Common myeloid progenitor, CD34-positive (primary cell): Measurements from ENCODE around the gene CDK14.

Experiments
- CTCF ChIA-PET: fragments of 350-600 bp; sonication (Branson Sonifier 250); formaldehyde crosslinking; loops from one replicate; lab custom pipeline; 2021; ENCODE audit warnings: antibody characterized with exemption; lab: Charles Lee
- POLR2A ChIA-PET: fragments of 350-600 bp; sonication (Branson Sonifier 250); formaldehyde crosslinking; loops from one replicate; lab custom pipeline; 2021; ENCODE audit warnings: antibody characterized with exemption; lab: Charles Lee
- DNase-seq, 3 donors: peaks; one replicate each; pipeline versions ENCODE4 v3.0.0 to v3.0.0-alpha.2; 2013
- H3K27ac ChIP-seq, 2 experiments: 1 replicate in 1 of 2; 2 replicates in 1 of 2; pipeline ENCODE4 v1.7.0; 2013; ENCODE audit warnings: inconsistent platforms in 2 of 2, low read length in 2 of 2, mild to moderate bottlenecking in 2 of 2, low read depth in 1 of 2, moderate library complexity in 1 of 2; ENCODE audit not compliant: severe bottlenecking in 2 of 2, insufficient read depth in 1 of 2, poor library complexity in 1 of 2
- H3K27me3 ChIP-seq, 5 experiments: replicated peaks in 2 of 5; 1 replicate in 3 of 5; 2 replicates in 2 of 5; pipeline versions ENCODE4 v1.6.1 to v1.7.0; 2013; ENCODE audit warnings: low read length in 4 of 5, mild to moderate bottlenecking in 2 of 5, moderate library complexity in 2 of 5, inconsistent platforms in 1 of 5; ENCODE audit not compliant: insufficient read depth in 5 of 5, control insufficient read depth in 4 of 5
- H3K36me3 ChIP-seq, 4 experiments: 1 replicate in 2 of 4; 2 replicates in 2 of 4; pipeline versions ENCODE4 v1.6.1 to v1.7.0; 2013; ENCODE audit warnings: low read length in 3 of 4, control low read depth in 1 of 4, mild to moderate bottlenecking in 1 of 4; ENCODE audit not compliant: control insufficient read depth in 4 of 4, insufficient read depth in 4 of 4
- H3K4me1 ChIP-seq, 4 experiments: 1 replicate in 3 of 4; 2 replicates in 1 of 4; pipeline versions ENCODE4 v1.6.1 to v1.7.1; 2013; ENCODE audit warnings: low read length in 3 of 4, mild to moderate bottlenecking in 3 of 4, control low read depth in 1 of 4, inconsistent platforms in 1 of 4, moderate library complexity in 1 of 4; ENCODE audit not compliant: control insufficient read depth in 4 of 4, insufficient read depth in 4 of 4; ENCODE audit errors: control extremely low read depth in 1 of 4
- H3K4me3 ChIP-seq, 7 experiments: 1 replicate in 4 of 7; 2 replicates in 3 of 7; pipeline versions ENCODE4 v1.5.1 to v1.7.0; 2013; ENCODE audit warnings: mild to moderate bottlenecking in 7 of 7, low read length in 6 of 7, moderate library complexity in 6 of 7, inconsistent platforms in 2 of 7, low read depth in 2 of 7, control low read depth in 1 of 7; ENCODE audit not compliant: insufficient read depth in 4 of 7, control insufficient read depth in 1 of 7; ENCODE audit errors: extremely low read depth in 1 of 7
- H3K9me3 ChIP-seq, 5 experiments: 1 replicate in 4 of 5; 2 replicates in 1 of 5; pipeline versions ENCODE4 v1.6.1 to v1.7.1; 2013; ENCODE audit warnings: low read length in 4 of 5, mild to moderate bottlenecking in 2 of 5, inconsistent platforms in 1 of 5, low read depth in 1 of 5, moderate library complexity in 1 of 5; ENCODE audit not compliant: control insufficient read depth in 4 of 5, insufficient read depth in 2 of 5; ENCODE audit errors: control extremely low read depth in 1 of 5
- WGBS: methylation state at CpG from one replicate; pipeline ENCODE4 v1.1.5; 2013; ENCODE audit not compliant: insufficient coverage; 5-methylcytosine and 5-hydroxymethylcytosine counted together

The CDK14 gene

DNA sequence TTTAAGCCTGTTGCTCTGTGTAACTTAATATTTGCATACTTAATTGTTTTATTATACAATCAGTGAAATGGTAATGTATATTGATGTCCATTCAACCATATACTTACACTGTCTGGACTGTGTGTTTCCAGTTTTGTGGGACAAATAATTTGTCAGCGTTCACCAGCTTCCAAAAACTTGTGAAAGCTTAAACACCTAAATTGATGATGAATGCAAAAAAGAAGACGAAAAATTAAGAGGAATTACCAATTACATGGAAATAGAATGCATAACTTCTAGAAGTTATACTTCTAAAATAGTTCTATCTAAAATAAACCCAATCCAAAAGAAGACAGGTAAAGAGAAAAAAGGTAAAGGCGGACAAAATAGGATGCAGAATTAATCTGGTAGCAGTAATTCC lies 513.1 kb downstream of the CDK14 start:
- POLR2A ChIA-PET: no interaction called here
- Histone ChIP-seq H3K36me3 (peaks cover 0 to 1% (median 0%) of the 10 kb centered on the region in 4 experiments), H3K4me3 (no peak overlapping the region), H3K27ac (no peak overlapping the region), H3K9me3 (no peaks in the 10 kb centered on the region), H3K4me1 (no peaks in the 10 kb centered on the region), H3K27me3 (no peaks in the 10 kb centered on the region)
- WGBS: no CpG with 5 or more reads among the region's 3 CpGs
- no peak for DNase-seq
- CTCF ChIA-PET: no interaction called here

DNA sequence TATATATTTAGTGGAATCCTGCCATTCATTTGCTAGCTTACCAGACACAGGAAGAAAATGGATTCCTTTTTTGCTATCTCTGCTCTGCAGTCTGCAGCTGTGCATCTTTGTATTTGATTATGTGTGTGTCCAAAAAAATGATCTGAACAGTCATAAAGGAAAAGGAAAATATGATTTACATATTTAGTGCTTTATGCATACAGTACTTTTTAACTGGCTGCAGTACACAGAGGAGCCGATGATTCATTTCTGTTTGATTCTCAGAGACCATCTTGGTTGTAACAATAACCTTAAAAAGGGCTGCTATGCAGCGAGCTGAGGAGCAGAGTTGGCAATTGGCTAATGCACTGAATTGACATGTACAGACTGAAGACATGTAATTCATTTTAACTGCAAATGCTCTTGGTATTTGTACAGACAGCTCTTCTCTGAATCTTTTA lies 516.8 kb downstream of the CDK14 start:
- Histone ChIP-seq H3K9me3 (no peaks in the 10 kb centered on the region), H3K27me3 (no peaks in the 10 kb centered on the region), H3K27ac (no peak overlapping the region), H3K4me3 (no peak overlapping the region), H3K36me3 (peaks cover 0 to 2% (median under 1%) of the 10 kb centered on the region in 4 experiments), H3K4me1 (no peaks in the 10 kb centered on the region)
- POLR2A ChIA-PET: no interaction called here
- peak in 1 of 3 donors; percentile 23 for DNase-seq
- 100% methylated on average over 2 of the region's 2 CpGs for WGBS
- CTCF ChIA-PET: interaction anchor here (1.0 kb wide), 1 partner anchor 50 kb away, joined by 3 read pairs; no protein-coding TSS in a partner anchor

DNA sequence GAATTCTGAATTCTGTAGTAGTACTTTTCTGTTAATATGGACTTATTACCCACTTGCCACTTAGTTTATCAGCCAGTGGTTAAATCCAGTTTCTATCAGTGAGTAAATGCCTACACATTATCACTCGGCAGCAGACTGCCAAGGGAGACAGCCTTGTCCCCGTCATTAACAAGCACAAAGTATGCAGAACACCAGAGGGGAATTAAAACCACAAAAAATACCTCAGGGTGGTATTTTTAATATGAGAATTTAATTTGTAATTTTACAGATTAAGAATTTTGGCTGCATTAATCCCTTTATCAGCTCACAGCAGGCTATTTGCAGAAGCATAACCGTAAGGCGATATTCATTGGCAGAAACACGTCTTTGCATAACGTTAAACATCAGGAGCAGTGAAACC lies 518.1 kb downstream of the CDK14 start:
- WGBS: 100% methylated on average over 1 of the region's 6 CpGs
- peak in 2 of 3 donors; percentile 27 to 60 for DNase-seq
- CTCF ChIA-PET: no interaction called here
- H3K4me1 ChIP-seq: no peaks in the 10 kb centered on the region
- H3K27me3 ChIP-seq: no peaks in the 10 kb centered on the region
- POLR2A ChIA-PET: no interaction called here
- no peak overlapping the region for H3K4me3 ChIP-seq
- H3K27ac ChIP-seq: no peak overlapping the region
- H3K36me3 ChIP-seq: peaks cover 0 to 2% (median under 1%) of the 10 kb centered on the region in 4 experiments
- H3K9me3 ChIP-seq: no peaks in the 10 kb centered on the region

DNA sequence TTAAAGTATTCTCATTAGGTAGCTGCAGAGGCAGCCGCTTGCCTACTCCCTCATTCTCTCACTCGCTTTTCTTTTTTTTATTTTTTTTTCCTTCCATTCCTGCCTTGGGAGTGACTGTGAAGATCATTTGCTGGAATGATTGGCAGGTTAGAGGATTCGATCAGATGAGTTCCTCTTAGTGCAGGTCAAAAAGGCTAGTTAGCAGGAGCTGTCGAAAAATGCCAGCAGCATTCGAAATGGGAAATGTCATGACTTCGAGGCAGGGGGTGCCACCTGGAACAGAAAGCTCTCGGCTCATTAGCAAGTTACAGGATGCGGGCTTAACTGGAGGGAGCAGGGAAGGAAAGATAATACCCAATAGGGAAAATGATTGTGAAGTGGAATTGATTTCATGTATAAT lies 530.6 kb downstream of the CDK14 start:
- DNase-seq: no peak
- WGBS: 78% methylated on average over 7 of the region's 8 CpGs
- ChIA-PET POLR2A (no interaction called here), CTCF (no interaction called here)
- Histone ChIP-seq H3K27me3 (no peaks in the 10 kb centered on the region), H3K27ac (no peak overlapping the region), H3K4me3 (no peak overlapping the region), H3K36me3 (no peaks in the 10 kb centered on the region), H3K4me1 (no peaks in the 10 kb centered on the region), H3K9me3 (no peaks in the 10 kb centered on the region)

DNA sequence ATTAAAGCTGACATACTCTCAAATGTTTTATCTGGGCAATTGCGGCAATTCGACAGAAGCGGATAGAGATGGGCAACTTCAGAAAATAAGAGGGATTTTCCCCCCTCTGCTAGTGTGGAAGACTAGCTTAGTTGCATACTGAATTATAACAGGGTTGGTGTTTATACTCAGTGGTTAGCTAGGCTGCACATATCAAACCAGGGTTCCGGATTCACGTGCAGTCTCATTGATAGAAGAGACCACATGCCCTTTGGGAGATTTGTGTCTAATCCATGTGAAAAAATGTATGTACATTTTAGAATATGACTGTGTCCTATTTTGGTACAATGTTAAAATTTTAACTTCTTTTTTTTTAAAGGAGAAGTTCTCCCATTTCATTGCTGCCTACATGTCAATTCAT lies 531.2 kb downstream of the CDK14 start:
- no peaks in the 10 kb centered on the region for H3K27me3 ChIP-seq
- POLR2A ChIA-PET: no interaction called here
- CTCF ChIA-PET: no interaction called here
- H3K4me3 ChIP-seq: no peak overlapping the region
- 90% methylated on average over 2 of the region's 5 CpGs for WGBS
- no peak overlapping the region for H3K27ac ChIP-seq
- peaks cover 0 to under 1% (median 0%) of the 10 kb centered on the region in 5 experiments for H3K9me3 ChIP-seq
- H3K4me1 ChIP-seq: no peaks in the 10 kb centered on the region
- H3K36me3 ChIP-seq: no peaks in the 10 kb centered on the region
- DNase-seq: no peak

DNA sequence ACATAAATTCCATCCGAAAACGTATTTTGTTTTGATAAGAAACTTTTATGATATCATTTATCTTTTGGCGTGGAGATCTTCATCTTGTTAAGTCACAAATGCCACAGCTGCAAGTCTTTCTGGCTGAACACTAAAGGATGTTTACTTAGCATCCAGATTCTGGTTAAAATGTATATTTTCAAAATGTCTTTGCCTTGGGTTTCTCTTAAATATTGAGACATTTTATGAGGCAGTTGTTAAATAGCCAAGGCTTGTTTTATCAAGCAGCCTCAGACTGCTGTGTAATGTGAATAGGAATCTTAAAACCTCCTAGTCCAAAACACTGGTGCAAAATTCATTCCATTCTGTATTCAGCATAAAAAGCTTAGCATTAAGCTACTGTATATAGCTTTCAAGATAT lies 531.8 kb downstream of the CDK14 start:
- H3K27ac ChIP-seq: no peak overlapping the region
- H3K9me3 ChIP-seq: peaks cover 0 to 1% (median 0%) of the 10 kb centered on the region in 5 experiments
- DNase-seq: no peak
- WGBS: no CpG with 5 or more reads among the region's 3 CpGs
- H3K27me3 ChIP-seq: no peaks in the 10 kb centered on the region
- ChIA-PET POLR2A (no interaction called here), CTCF (no interaction called here)
- H3K36me3 ChIP-seq: no peaks in the 10 kb centered on the region
- no peaks in the 10 kb centered on the region for H3K4me1 ChIP-seq
- H3K4me3 ChIP-seq: no peak overlapping the region

DNA sequence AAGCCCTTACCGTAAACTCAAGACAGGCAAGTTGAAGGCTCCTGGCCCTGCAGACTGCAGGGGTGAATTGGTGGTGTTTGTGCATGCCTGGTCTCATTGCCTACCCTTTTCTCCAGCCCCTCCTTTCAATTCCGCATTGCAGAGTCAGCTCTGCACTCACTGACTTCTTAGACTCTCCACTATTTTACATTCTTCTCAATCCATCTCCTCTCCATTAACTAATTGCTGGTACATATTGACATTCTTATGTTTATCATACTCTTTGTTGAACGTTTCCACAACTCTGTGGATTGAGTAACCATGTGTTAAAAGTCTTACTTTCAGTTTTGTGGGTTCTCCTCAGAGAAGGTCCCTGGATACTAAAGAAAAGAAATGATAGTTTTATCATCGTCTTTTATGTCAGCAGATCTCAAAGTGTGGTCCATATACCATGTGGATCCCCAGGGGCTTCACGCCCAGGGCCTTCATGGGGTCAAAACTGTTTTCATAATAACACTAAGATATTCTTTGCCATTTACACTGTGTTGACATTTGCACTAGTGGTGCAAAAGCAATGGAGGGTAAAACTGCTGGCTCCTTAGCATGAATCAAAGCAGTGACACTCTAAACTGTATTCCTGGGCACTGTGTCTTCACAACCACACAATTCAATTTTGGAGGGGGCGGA lies 532.7 kb downstream of the CDK14 start:
- WGBS: 96% methylated on average over 3 of the region's 6 CpGs
- Histone ChIP-seq H3K9me3 (peaks cover 0 to 1% (median 0%) of the 10 kb centered on the region in 5 experiments), H3K36me3 (no peaks in the 10 kb centered on the region), H3K27me3 (no peaks in the 10 kb centered on the region), H3K27ac (no peak overlapping the region), H3K4me1 (no peaks in the 10 kb centered on the region), H3K4me3 (no peak overlapping the region)
- no peak for DNase-seq
- POLR2A ChIA-PET: no interaction called here
- CTCF ChIA-PET: no interaction called here
